IMR-90 (cell line): Measurements from ENCODE around the gene DNAJB4. TPM values are rescaled to one million over a fixed set of nuclear protein-coding genes. Genes with fewer than 3 reads are reported as not detected.
"Not testable (repeated sequence)": the region's sequence is repeated elsewhere in the genome, so short reads cannot be mapped to it uniquely, and the experiment has no call there.

Experiments used
- ATAC-seq: fragments of 200-7000 bp; cut with Tn5 transposase; 2 replicates; pipeline ENCODE4 v1.9.1; 2020; ENCODE audit warnings: low read depth, mild to moderate bottlenecking, moderate library complexity
- BruUV-seq: library from RNA; stranded (reverse); fragments of 400-500 nt; replicated peaks from 2 replicates; lab custom pipeline; 2021; lab: Mats Ljungman, UMichigan
- CTCF ChIA-PET: fragments of 300-600 bp; formaldehyde crosslinking; extraction: SDS; loops from one replicate; lab custom pipeline; 2021; ENCODE audit warnings: antibody characterized with exemption; lab: Yijun Ruan, JAX
- POLR2A ChIA-PET: fragments of 300-600 bp; sonication (Branson Sonifier 250); formaldehyde crosslinking; loops from one replicate; lab custom pipeline; 2022; ENCODE audit warnings: antibody characterized with exemption; ENCODE audit not compliant: unreplicated experiment; lab: Charles Lee
- DNase-seq: peaks from one replicate; pipeline ENCODE4 v3.0.0; 2013
- H2AFZ ChIP-seq: replicated peaks from 2 replicates; pipeline ENCODE3; 2013; ENCODE audit warnings: low read length, mild to moderate bottlenecking; ENCODE audit not compliant: poor library complexity
- H2AK5ac ChIP-seq: 2 replicates; pipeline ENCODE4 v1.6.1; 2013; ENCODE audit warnings: low read depth, low read length, inconsistent platforms
- H2AK9ac ChIP-seq: replicated peaks from 2 replicates; pipeline ENCODE3; 2013; ENCODE audit warnings: mild to moderate bottlenecking, low read depth, low read length, moderate library complexity; ENCODE audit not compliant: poor library complexity
- H2BK120ac ChIP-seq: 2 replicates; pipeline ENCODE4 v1.6.1; 2013; ENCODE audit warnings: low read depth, low read length, inconsistent platforms
- H2BK15ac ChIP-seq: 3 replicates; pipeline ENCODE4 v1.6.1; 2013; ENCODE audit warnings: low read depth, low read length, inconsistent platforms
- H2BK20ac ChIP-seq: 2 replicates; pipeline ENCODE4 v1.6.1; 2013; ENCODE audit warnings: low read depth, mild to moderate bottlenecking, inconsistent platforms, low read length, moderate library complexity
- H2BK5ac ChIP-seq: 2 replicates; pipeline ENCODE4 v1.6.1; 2013; ENCODE audit warnings: mild to moderate bottlenecking, low read depth, low read length, inconsistent platforms; ENCODE audit not compliant: poor library complexity, severe bottlenecking
- H3K14ac ChIP-seq: replicated peaks from 2 replicates; pipeline ENCODE4 v1.6.1; 2013; ENCODE audit warnings: low read depth, low read length, inconsistent platforms
- H3K18ac ChIP-seq: 2 replicates; pipeline ENCODE4 v1.6.1; 2013; ENCODE audit warnings: low read depth, low read length, control low read depth
- H3K23ac ChIP-seq: 2 replicates; pipeline ENCODE4 v1.6.1; 2013; ENCODE audit warnings: low read depth, low read length, inconsistent platforms
- H3K27ac ChIP-seq: 2 replicates; pipeline ENCODE4 v1.5.1; 2013; ENCODE audit warnings: mild to moderate bottlenecking, control low read depth, low read length; ENCODE audit not compliant: insufficient read depth
- H3K27me3 ChIP-seq: 2 replicates; pipeline ENCODE4 v1.6.1; 2013; ENCODE audit warnings: low read length; ENCODE audit not compliant: control insufficient read depth, insufficient read depth
- H3K36me3 ChIP-seq: 2 replicates; pipeline ENCODE4 v1.6.1; 2013; ENCODE audit warnings: low read length, mixed read lengths; ENCODE audit not compliant: control insufficient read depth, insufficient read depth
- H3K4ac ChIP-seq: 2 replicates; pipeline ENCODE4 v1.6.1; 2013; ENCODE audit warnings: low read depth, low read length, inconsistent platforms
- H3K4me1 ChIP-seq: 2 replicates; pipeline ENCODE4 v1.6.1; 2013; ENCODE audit warnings: low read length, mixed read lengths; ENCODE audit not compliant: control insufficient read depth, insufficient read depth
- H3K4me2 ChIP-seq: 2 replicates; pipeline ENCODE4 v1.6.1; 2013; ENCODE audit warnings: low read depth, mild to moderate bottlenecking, control low read depth, low read length, moderate library complexity
- H3K4me3 ChIP-seq: 2 replicates; pipeline ENCODE4 v1.5.1; 2013; ENCODE audit warnings: low read depth, mild to moderate bottlenecking, control low read depth, low read length, moderate library complexity; ENCODE audit not compliant: insufficient read depth
- H3K56ac ChIP-seq: 2 replicates; pipeline ENCODE4 v1.6.1; 2013; ENCODE audit warnings: low read length, inconsistent platforms; ENCODE audit not compliant: insufficient read depth; ENCODE audit errors: extremely low read depth
- H3K79me1 ChIP-seq, 2 experiments: 2 replicates each; pipeline ENCODE4 v1.6.1; 2013; ENCODE audit warnings: low read length in 2 of 2, inconsistent platforms in 1 of 2, low read depth in 1 of 2
- H3K9ac ChIP-seq: 2 replicates; pipeline ENCODE4 v1.6.1; 2013; ENCODE audit warnings: low read depth, low read length, control low read depth
- H3K9me1 ChIP-seq: 2 replicates; pipeline ENCODE4 v1.6.1; 2013; ENCODE audit warnings: low read length, inconsistent platforms; ENCODE audit not compliant: insufficient read depth
- H3K9me3 ChIP-seq: 2 replicates; pipeline ENCODE4 v1.6.1; 2013; ENCODE audit warnings: low read length; ENCODE audit not compliant: control insufficient read depth, insufficient read depth
- H4K20me1 ChIP-seq: 2 replicates; pipeline ENCODE4 v1.6.1; 2013; ENCODE audit warnings: low read length, inconsistent platforms; ENCODE audit not compliant: insufficient read depth
- H4K5ac ChIP-seq: 2 replicates; pipeline ENCODE4 v1.6.1; 2013; ENCODE audit warnings: mild to moderate bottlenecking, low read depth, low read length, control low read depth
- H4K8ac ChIP-seq, 2 experiments: 2 replicates each; pipeline ENCODE4 v1.6.1; 2013; ENCODE audit warnings: low read depth in 2 of 2, low read length in 2 of 2, control low read depth in 1 of 2, inconsistent platforms in 1 of 2
- H4K91ac ChIP-seq: 2 replicates; pipeline ENCODE4 v1.6.1; 2013; ENCODE audit warnings: low read depth, low read length, inconsistent platforms; ENCODE audit not compliant: insufficient read depth
- WGBS, 2 experiments: methylation state at CpG; one replicate each; pipeline versions ENCODE4 v1.1.5 to v1.1.7; 2013; ENCODE audit warnings: missing lambda C conversion rate in 2 of 2; ENCODE audit not compliant: insufficient read length in 1 of 2; ENCODE audit errors: extremely low coverage in 2 of 2; 5-methylcytosine and 5-hydroxymethylcytosine counted together
- dilution Hi-C: fragments of 300-500 bp; cut with HindIII; formaldehyde crosslinking; loops from one replicate; pipeline ENCODE4 v1.14.3; 2018; ENCODE audit warnings: low sequenced_read_pairs; ENCODE audit not compliant: unreplicated experiment
- in situ Hi-C: fragments of 300-500 bp; cut with MboI; formaldehyde crosslinking; loops from 3 replicates; pipeline ENCODE4 v1.14.3; 2019; ENCODE audit warnings: low sequenced_read_pairs, inconsistent platforms, mixed read lengths
- intact Hi-C: fragments of 100-400 bp; cut with micrococcal nuclease; formaldehyde crosslinking; loops from 2 replicates; pipeline ENCODE4 v1.10.0; 2022
- microRNA-seq, 2 experiments: library from miRNA; stranded (forward) in 1 of 2; unstranded in 1 of 2; fragments of 10-50 nt in 1 of 2; fragments of <30 nt in 1 of 2; gene quantifications in 1 of 2; microRNA quantifications in 1 of 2; one replicate each; pipeline versions ENCODE3 to v1.1.0; 2013 to 2020; ENCODE audit not compliant: insufficient read depth in 1 of 2, insufficient read length in 1 of 2, unreplicated experiment in 1 of 2
- polyA plus RNA-seq, 3 experiments: library from polyadenylated mRNA; depleted of rRNA; stranded (reverse); fragments of >200 nt; gene quantifications; 2 replicates each; pipeline ENCODE4 v1.2.3, GENCODE V29; 2012; ENCODE audit warnings: low replicate concordance in 1 of 3
- small RNA-seq, 5 experiments: library from RNA; depleted of rRNA; stranded (forward); fragments of <200 nt; gene quantifications; one replicate each; pipeline ENCODE3, GENCODE V24; 2012
- total RNA-seq: library from RNA; depleted of rRNA; stranded (reverse); fragments of >200 nt; gene quantifications from 2 replicates; pipeline ENCODE4 v1.2.3, GENCODE V29; 2012; rRNA removed

The DNAJB4 gene
- total and polyA plus RNA-seq, 2 of the 4 experiments (the other 2 are of a cell fraction), result 30.6 to 31.0 TPM

- H3K18ac ChIP-seq, H3K9ac ChIP-seq, H4K91ac ChIP-seq, intact Hi-C loops, H4K5ac ChIP-seq, in situ Hi-C loops, ATAC-seq, H3K9me3 ChIP-seq, dilution Hi-C loops, H2BK120ac ChIP-seq, H4K8ac ChIP-seq, POLR2A ChIA-PET, H3K27ac ChIP-seq, H2BK15ac ChIP-seq, H3K4me1 ChIP-seq, CTCF ChIA-PET, H3K36me3 ChIP-seq, H2AK9ac ChIP-seq, BruUV-seq, H2AFZ ChIP-seq, H3K79me1 ChIP-seq, H2BK20ac ChIP-seq, H2AK5ac ChIP-seq, H4K20me1 ChIP-seq, H3K9me1 ChIP-seq, DNase-seq, H3K4me3 ChIP-seq, H3K4me2 ChIP-seq, H3K27me3 ChIP-seq, H3K14ac ChIP-seq, H2BK5ac ChIP-seq, H3K4ac ChIP-seq, H3K23ac ChIP-seq, H3K56ac ChIP-seq: not testable (repeated sequence)
- WGBS, 2 experiments, result no CpG with 5 or more reads among the region's 2 CpGs
Measured at GRCh38 chr1:78064886-78065285, 60.1 kb downstream of the DNAJB4 start.

Small RNA genes within 50 kb of the gene (microRNA-seq; reads per million reads assigned to microRNA genes)
- gene AC103591.3 (ENCODE audit: insufficient read depth, insufficient read length), result 7.2 reads per million

Small RNA genes within 50 kb of the gene (small RNA-seq; reads per million reads assigned to genes)
- gene AC103591.3, result 2.6 to 19.9 (median 8.2) reads per million in 5 experiments

Other genes starting within 250 kb of the DNAJB4 start
- 64.5 and 89.4 TPM in 2 replicates for gene USP33, start 245.1 kb upstream of the DNAJB4 start, total RNA-seq
- 25.5 and 33.7 TPM in 2 replicates for gene USP33, start 245.1 kb upstream of the DNAJB4 start, polyA plus RNA-seq (2012; rRNA removed)
- 16.3 and 21.4 TPM in 2 replicates for gene MIGA1, start 225.3 kb upstream of the DNAJB4 start, total RNA-seq
- 3.9 and 5.7 TPM in 2 replicates for gene MIGA1, start 225.3 kb upstream of the DNAJB4 start, polyA plus RNA-seq (2012; rRNA removed)
- 5.2 and 10.3 TPM in 2 replicates for gene NEXN, start 116.3 kb upstream of the DNAJB4 start, total RNA-seq
- 13.4 and 16.1 TPM in 2 replicates for gene NEXN, start 116.3 kb upstream of the DNAJB4 start, polyA plus RNA-seq (2012; rRNA removed)
- 129 and 165 TPM in 2 replicates for gene FUBP1, start 25.9 kb upstream of the DNAJB4 start, total RNA-seq
- gene FUBP1, start 25.9 kb upstream of the DNAJB4 start, polyA plus RNA-seq (2012; rRNA removed), result 74.7 and 94.7 TPM in 2 replicates
- gene GIPC2, start 41.0 kb downstream of the DNAJB4 start, total RNA-seq, result 0.18 and 0.28 TPM in 2 replicates
- 0.06 and 0.07 TPM in 2 replicates for gene GIPC2, start 41.0 kb downstream of the DNAJB4 start, polyA plus RNA-seq (2012; rRNA removed)